HUES6 (cell line): ENCODE measurements around the gene MAT2A.

Experiments used
- H3K27ac ChIP-seq: 2 replicates; pipeline ENCODE4 v1.7.0; 2013; ENCODE audit warnings: low read depth, mild to moderate bottlenecking, low read length, inconsistent platforms
- H3K27me3 ChIP-seq: 2 replicates; pipeline ENCODE4 v1.6.1; 2013; ENCODE audit warnings: low read length; ENCODE audit not compliant: control insufficient read depth, insufficient read depth
- H3K36me3 ChIP-seq: 2 replicates; pipeline ENCODE4 v1.6.1; 2013; ENCODE audit warnings: low read length; ENCODE audit not compliant: control insufficient read depth, insufficient read depth
- H3K4me1 ChIP-seq: 2 replicates; pipeline ENCODE4 v1.6.1; 2013; ENCODE audit warnings: low read length; ENCODE audit not compliant: control insufficient read depth, insufficient read depth
- H3K4me3 ChIP-seq: 2 replicates; pipeline ENCODE4 v1.5.1; 2013; ENCODE audit warnings: low read depth, low read length
- H3K9ac ChIP-seq: one replicate; pipeline ENCODE4 v1.6.1; 2013; ENCODE audit warnings: mild to moderate bottlenecking, low read length
- H3K9me3 ChIP-seq: 2 replicates; pipeline ENCODE4 v1.6.1; 2013; ENCODE audit warnings: low read depth, low read length; ENCODE audit not compliant: control insufficient read depth, insufficient read depth

MAT2A gene

GRCh38 chr2:85564144-85564563 is 25.2 kb downstream of the MAT2A start:
- H3K4me3 ChIP-seq, result no peak overlapping the region
- H3K9ac ChIP-seq, result no peak overlapping the region
- H3K9me3 ChIP-seq, result no peaks in the 10 kb centered on the region
- no peak overlapping the region for H3K27ac ChIP-seq
- H3K27me3 ChIP-seq, result no peaks in the 10 kb centered on the region; the same call in 1 of the 2 replicates
- peaks cover 3% of the 10 kb centered on the region; the same call in 1 of the 2 replicates for H3K4me1 ChIP-seq
- peaks cover under 1% of the 10 kb centered on the region for H3K36me3 ChIP-seq

- H3K9me3 ChIP-seq, result no peaks in the 10 kb centered on the region
- no peak overlapping the region for H3K4me3 ChIP-seq
- H3K4me1 ChIP-seq, result no peaks in the 10 kb centered on the region
- no peak overlapping the region for H3K27ac ChIP-seq
- H3K36me3 ChIP-seq, result no peaks in the 10 kb centered on the region
- H3K27me3 ChIP-seq, result peaks cover 16% of the 10 kb centered on the region
- no peak overlapping the region for H3K9ac ChIP-seq
Measured at GRCh38 chr2:85566265-85566664, 27.3 kb downstream of the MAT2A start.

GRCh38 chr2:85575739-85576138 is 36.8 kb downstream of the MAT2A start:
- peaks cover 36% of the 10 kb centered on the region for H3K4me1 ChIP-seq
- H3K27ac ChIP-seq, result no peak overlapping the region
- no peak overlapping the region for H3K9ac ChIP-seq
- no peaks in the 10 kb centered on the region for H3K36me3 ChIP-seq
- H3K4me3 ChIP-seq, result no peak overlapping the region
- no peaks in the 10 kb centered on the region for H3K9me3 ChIP-seq
- H3K27me3 ChIP-seq, result peaks cover 20% of the 10 kb centered on the region

GRCh38 chr2:85577063-85577385 is 38.1 kb downstream of the MAT2A start:
- peak overlapping the region; percentile 72 for H3K9ac ChIP-seq
- no peak overlapping the region for H3K27ac ChIP-seq
- H3K4me3 ChIP-seq, result peak overlapping the region; percentile 68
- peaks cover 36% of the 10 kb centered on the region for H3K4me1 ChIP-seq
- H3K9me3 ChIP-seq, result no peaks in the 10 kb centered on the region
- H3K36me3 ChIP-seq, result peaks cover 8% of the 10 kb centered on the region
- H3K27me3 ChIP-seq, result 0 out of 2 replicates have a peak, but pooled peaks cover 7% of the 10 kb centered on the region

- Histone ChIP-seq H3K9ac (peak within 1 kb of the TSS; percentile 72), H3K9me3 (no peaks in the 10 kb centered on the region), H3K27ac (peak within 1 kb of the TSS; percentile 85; the same call in 1 of the 2 replicates), H3K36me3 (peaks cover 13% of the 10 kb centered on the region), H3K27me3 (0 out of 2 replicates have a peak, but pooled peaks cover 2% of the 10 kb centered on the region), H3K4me3 (peak within 1 kb of the TSS; percentile 68), H3K4me1 (peaks cover 33% of the 10 kb centered on the region)
Measured at GRCh38 chr2:85577386-85578242, 38.6 kb downstream of the MAT2A start, which contains the start of gene VAMP8. Gene VAMP8, plus strand, starts transcription at chr2:85577586. Its CDS starts 61 bp downstream, at chr2:85577647.

- Histone ChIP-seq H3K9ac (peak overlapping the region; percentile 72), H3K4me3 (peak overlapping the region; percentile 68), H3K9me3 (no peaks in the 10 kb centered on the region), H3K4me1 (peaks cover 31% of the 10 kb centered on the region), H3K36me3 (peaks cover 13% of the 10 kb centered on the region), H3K27me3 (peaks cover under 1% of the 10 kb centered on the region; the same call in 1 of the 2 replicates), H3K27ac (peak overlapping the region; percentile 85; the same call in 1 of the 2 replicates)
Measured at GRCh38 chr2:85578243-85579180, 39.5 kb downstream of the MAT2A start.

GRCh38 chr2:85579266-85579935 is 40.4 kb downstream of the MAT2A start:
- Histone ChIP-seq H3K9me3 (no peaks in the 10 kb centered on the region), H3K9ac (peak overlapping the region; percentile 72), H3K36me3 (peaks cover 13% of the 10 kb centered on the region), H3K27ac (peak overlapping the region; percentile 85; the same call in 1 of the 2 replicates), H3K4me3 (peak overlapping the region; percentile 68; the same call in 1 of the 2 replicates), H3K4me1 (peaks cover 31% of the 10 kb centered on the region), H3K27me3 (peaks cover 8% of the 10 kb centered on the region; the same call in 1 of the 2 replicates)

GRCh38 chr2:85580206-85580605 is 41.2 kb downstream of the MAT2A start:
- peaks cover 39% of the 10 kb centered on the region for H3K4me1 ChIP-seq
- H3K36me3 ChIP-seq, result peaks cover 13% of the 10 kb centered on the region
- H3K27me3 ChIP-seq, result peaks cover 17% of the 10 kb centered on the region; the same call in 1 of the 2 replicates
- peak overlapping the region; percentile 85; the same call in 1 of the 2 replicates for H3K27ac ChIP-seq
- no peaks in the 10 kb centered on the region for H3K9me3 ChIP-seq
- peak overlapping the region; percentile 72 for H3K9ac ChIP-seq
- H3K4me3 ChIP-seq, result peak overlapping the region; percentile 68; the same call in 1 of the 2 replicates

- H3K36me3 ChIP-seq, result peaks cover 13% of the 10 kb centered on the region
- peaks cover 42% of the 10 kb centered on the region for H3K4me1 ChIP-seq
- H3K4me3 ChIP-seq, result no peak overlapping the region
- H3K27me3 ChIP-seq, result peaks cover 17% of the 10 kb centered on the region; the same call in 1 of the 2 replicates
- no peak overlapping the region for H3K9ac ChIP-seq
- H3K9me3 ChIP-seq, result no peaks in the 10 kb centered on the region
- no peak overlapping the region for H3K27ac ChIP-seq
Measured at GRCh38 chr2:85582492-85582891, 43.5 kb downstream of the MAT2A start.

GRCh38 chr2:85583667-85584353 is 44.8 kb downstream of the MAT2A start:
- Histone ChIP-seq H3K27ac (no peak overlapping the region), H3K4me3 (peak overlapping the region; percentile 60), H3K9ac (no peak overlapping the region), H3K27me3 (peaks cover 17% of the 10 kb centered on the region; the same call in 1 of the 2 replicates), H3K4me1 (peaks cover 32% of the 10 kb centered on the region), H3K36me3 (peaks cover 13% of the 10 kb centered on the region), H3K9me3 (no peaks in the 10 kb centered on the region)
